EL (cell line): ENCODE measurements around the gene MVP.
"Not testable (repeated sequence)": the region's sequence is repeated elsewhere in the genome, so short reads cannot be mapped to it uniquely, and the experiment has no call there.

Source experiments
- DNase-seq: peaks from one replicate; pipeline ENCODE4 v3.0.0-alpha.2; 2016

MVP gene

GRCh38 chr16:29820271-29820701 lies at the start of gene MVP:
Gene MVP, plus strand, starts transcription at chr16:29820462. Its CDS starts 10,088 bp downstream, at chr16:29830550.
- peak; percentile 74 for DNase-seq

GRCh38 chr16:29772330-29772729 lies 47.9 kb upstream of the MVP start:
- DNase-seq = not testable (repeated sequence)

- no peak for DNase-seq
Observed at GRCh38 chr16:29774730-29775129, 45.5 kb upstream of the MVP start.

- peak; percentile 76 for DNase-seq
Observed at GRCh38 chr16:29775742-29776408, 44.4 kb upstream of the MVP start.

- no peak for DNase-seq
Observed at GRCh38 chr16:29777576-29778350, 42.5 kb upstream of the MVP start, which contains the start of gene ZG16. Gene ZG16, plus strand, starts transcription at chr16:29778256. Its CDS starts 1,011 bp downstream, at chr16:29779267.

- DNase-seq = peak; percentile 68
Observed at GRCh38 chr16:29779474-29779873, 40.8 kb upstream of the MVP start.

GRCh38 chr16:29783094-29783953 lies 36.9 kb upstream of the MVP start:
- DNase-seq = not testable (repeated sequence)

- no peak for DNase-seq
Observed at GRCh38 chr16:29784157-29784556, 36.1 kb upstream of the MVP start.

GRCh38 chr16:29784901-29785500 lies 35.3 kb upstream of the MVP start:
- DNase-seq = peak; percentile 73

- DNase-seq = not testable (repeated sequence)
Observed at GRCh38 chr16:29787155-29787554, 33.1 kb upstream of the MVP start.

- no peak for DNase-seq
Observed at GRCh38 chr16:29789775-29790182, 30.5 kb upstream of the MVP start.

- DNase-seq = peak; percentile 98
Observed at GRCh38 chr16:29790183-29790948, 29.9 kb upstream of the MVP start, which contains the start of gene KIF22. Gene KIF22, plus strand, starts transcription at chr16:29790751. Its CDS starts 9 bp downstream, at chr16:29790760.

GRCh38 chr16:29790949-29791844 lies 29.1 kb upstream of the MVP start:
- no peak for DNase-seq

- no peak for DNase-seq
Observed at GRCh38 chr16:29791845-29792807, 28.1 kb upstream of the MVP start.

- DNase-seq = not testable (repeated sequence)
Observed at GRCh38 chr16:29793153-29793552, 27.1 kb upstream of the MVP start.

- no peak for DNase-seq
Observed at GRCh38 chr16:29794231-29794710, 26.0 kb upstream of the MVP start.

GRCh38 chr16:29802416-29802935 lies 17.8 kb upstream of the MVP start:
- no peak for DNase-seq

- DNase-seq = no peak
Observed at GRCh38 chr16:29804020-29804419, 16.2 kb upstream of the MVP start.
